ENCODE results near the gene ZNF764. TPM values are rescaled to one million over a fixed set of nuclear protein-coding genes. Genes with fewer than 3 reads are reported as not detected.
"Not testable (repeated sequence)": the region's sequence is repeated elsewhere in the genome, so short reads cannot be mapped to it uniquely, and the experiment has no call there.

The ZNF764 gene
- polyA plus RNA-seq, 1 donor (not counting 4 experiments of a cell fraction or from before 2014, with no cell fraction given), result 1.6 TPM

DNA sequence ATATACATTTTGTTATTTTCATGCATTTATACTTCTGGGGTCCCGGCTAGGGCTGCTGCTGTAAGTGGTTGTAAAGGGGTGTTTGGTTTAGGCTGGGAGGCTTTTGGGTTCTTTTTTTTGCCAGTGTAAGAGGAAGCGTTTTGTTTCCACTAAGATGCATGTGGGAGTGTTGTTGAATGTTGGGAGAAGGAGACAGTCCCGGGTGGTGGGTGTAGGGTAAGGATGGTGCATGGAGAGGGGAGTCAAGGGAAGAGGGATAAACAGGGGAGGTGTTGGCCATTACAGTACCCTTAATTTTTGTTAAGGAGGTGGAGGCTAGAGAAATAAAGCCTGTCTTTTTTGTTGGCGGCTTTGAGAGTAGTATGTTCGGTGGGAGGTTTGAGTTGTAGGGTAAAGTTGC is 15.1 kb downstream of the ZNF764 start:
- Histone ChIP-seq H3K36me3 (ENCODE audit: control insufficient read depth in 2 of 2, extremely low read depth in 1 of 2, insufficient read depth in 2 of 2, low read length in 2 of 2) (no peaks in the 10 kb centered on the region), H3K4me3 (ENCODE audit: control insufficient read depth in 2 of 3, extremely low read depth in 1 of 3, insufficient read depth in 2 of 3, low read depth in 1 of 3, low read length in 3 of 3) (no peak overlapping the region), H3K79me2 (ENCODE audit: control insufficient read depth, insufficient read depth, low read length) (no peaks in the 10 kb centered on the region), H4K20me1 (ENCODE audit: control insufficient read depth, extremely low read depth, insufficient read depth, low read length) (no peaks in the 10 kb centered on the region), H3K27me3 (ENCODE audit: control insufficient read depth, extremely low read depth, insufficient read depth, low read length) (no peaks in the 10 kb centered on the region), H3K9me3 (ENCODE audit: control insufficient read depth, low read depth, low read length) (no peaks in the 10 kb centered on the region), H3K27ac (ENCODE audit: control insufficient read depth, insufficient read depth, low read length) (no peak overlapping the region), H2AFZ (ENCODE audit: control insufficient read depth, low read length) (no peak overlapping the region), H3K4me1 (ENCODE audit: control insufficient read depth, extremely low read depth, insufficient read depth, low read length) (no peaks in the 10 kb centered on the region), H3K9ac (ENCODE audit: control insufficient read depth, extremely low read depth, insufficient read depth, low read length) (no peak overlapping the region), H3K4me2 (ENCODE audit: control insufficient read depth, extremely low read depth, insufficient read depth, low read depth, low read length) (no peak overlapping the region), H3K9me1 (ENCODE audit: control insufficient read depth, extremely low read depth, insufficient read depth, low read length) (no peaks in the 10 kb centered on the region)
- DNase-seq (ENCODE audit: low read depth, low spot score) (no peak), FAIRE-seq (no peak)
- no peak for TF ChIP-seq EZH2 (IDR thresholded peaks at IDR 0.05; ENCODE audit: low read length)
- TF ChIP-seq, protein P1, sequence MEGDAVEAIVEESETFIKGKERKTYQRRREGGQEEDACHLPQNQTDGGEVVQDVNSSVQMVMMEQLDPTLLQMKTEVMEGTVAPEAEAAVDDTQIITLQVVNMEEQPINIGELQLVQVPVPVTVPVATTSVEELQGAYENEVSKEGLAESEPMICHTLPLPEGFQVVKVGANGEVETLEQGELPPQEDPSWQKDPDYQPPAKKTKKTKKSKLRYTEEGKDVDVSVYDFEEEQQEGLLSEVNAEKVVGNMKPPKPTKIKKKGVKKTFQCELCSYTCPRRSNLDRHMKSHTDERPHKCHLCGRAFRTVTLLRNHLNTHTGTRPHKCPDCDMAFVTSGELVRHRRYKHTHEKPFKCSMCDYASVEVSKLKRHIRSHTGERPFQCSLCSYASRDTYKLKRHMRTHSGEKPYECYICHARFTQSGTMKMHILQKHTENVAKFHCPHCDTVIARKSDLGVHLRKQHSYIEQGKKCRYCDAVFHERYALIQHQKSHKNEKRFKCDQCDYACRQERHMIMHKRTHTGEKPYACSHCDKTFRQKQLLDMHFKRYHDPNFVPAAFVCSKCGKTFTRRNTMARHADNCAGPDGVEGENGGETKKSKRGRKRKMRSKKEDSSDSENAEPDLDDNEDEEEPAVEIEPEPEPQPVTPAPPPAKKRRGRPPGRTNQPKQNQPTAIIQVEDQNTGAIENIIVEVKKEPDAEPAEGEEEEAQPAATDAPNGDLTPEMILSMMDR (optimal IDR thresholded peaks at IDR 0.05 in 1 of 3, IDR thresholded peaks at IDR 0.05 in 1 of 3, conservative IDR thresholded peaks at IDR 0.05 in 1 of 3; ENCODE audit: extremely low read depth in 1 of 3, insufficient read depth in 2 of 3, low read length in 3 of 3), result no peak
- dilution Hi-C loops (cut with MboI; ENCODE audit: extremely low pct_ligation_motif_present, low sequenced_read_pairs), result no loop called here

DNA sequence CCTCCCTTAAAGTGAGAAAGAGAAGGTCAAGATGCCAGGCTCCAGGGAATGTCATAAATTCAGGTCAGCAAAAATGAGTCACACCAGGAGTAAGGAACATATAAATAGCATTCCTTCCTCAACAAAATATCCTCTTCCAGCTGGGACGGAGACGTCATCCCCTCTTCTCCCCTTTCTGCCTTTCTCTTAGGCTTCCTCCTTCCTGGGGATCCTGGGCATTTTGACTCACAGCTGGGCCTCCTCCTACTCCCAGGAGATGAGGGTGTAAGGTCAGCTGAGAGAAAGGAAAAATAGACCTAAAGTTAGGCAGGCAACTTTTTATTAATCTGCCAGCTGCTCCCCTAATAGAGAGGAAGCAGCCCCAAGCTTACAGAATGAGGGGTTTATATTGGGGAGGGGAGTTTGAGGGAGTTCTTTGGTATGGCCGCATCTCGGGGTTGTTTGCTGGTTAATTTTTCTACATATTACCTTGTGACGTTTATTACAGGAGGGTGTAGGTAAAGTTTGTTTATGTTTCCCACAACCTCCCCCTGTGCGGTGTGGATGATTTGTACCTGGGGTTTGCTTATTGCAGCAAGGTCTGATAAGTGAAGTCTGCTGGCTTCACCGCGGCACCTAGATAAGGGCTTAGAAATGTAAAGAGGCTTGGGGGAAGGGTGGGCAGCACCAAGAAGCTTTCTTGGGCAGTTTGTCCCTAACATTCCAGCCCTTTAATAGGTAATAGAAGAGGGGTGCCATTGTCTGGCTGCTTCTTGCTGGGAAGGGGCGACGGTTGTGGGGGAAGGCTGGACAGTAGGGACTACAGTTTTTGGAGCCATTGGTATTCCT is 16.5 kb downstream of the ZNF764 start:
- no peaks in the 10 kb centered on the region for H3K4me1 ChIP-seq (ENCODE audit: control insufficient read depth, extremely low read depth, insufficient read depth, low read length)
- H3K27me3 ChIP-seq (ENCODE audit: control insufficient read depth, extremely low read depth, insufficient read depth, low read length), result no peaks in the 10 kb centered on the region
- no peaks in the 10 kb centered on the region for H3K79me2 ChIP-seq (ENCODE audit: control insufficient read depth, insufficient read depth, low read length)
- FAIRE-seq, result no peak
- no peak overlapping the region for H3K27ac ChIP-seq (ENCODE audit: control insufficient read depth, insufficient read depth, low read length)
- H3K9me1 ChIP-seq (ENCODE audit: control insufficient read depth, extremely low read depth, insufficient read depth, low read length), result no peaks in the 10 kb centered on the region
- H2AFZ ChIP-seq (ENCODE audit: control insufficient read depth, low read length), result no peak overlapping the region
- DNase-seq (ENCODE audit: low read depth, low spot score), result no peak
- dilution Hi-C loops (cut with MboI; ENCODE audit: extremely low pct_ligation_motif_present, low sequenced_read_pairs), result no loop called here
- no peak overlapping the region for H3K9ac ChIP-seq (ENCODE audit: control insufficient read depth, extremely low read depth, insufficient read depth, low read length)
- no peak overlapping the region for H3K4me2 ChIP-seq (ENCODE audit: control insufficient read depth, extremely low read depth, insufficient read depth, low read depth, low read length)
- no peaks in the 10 kb centered on the region for H3K9me3 ChIP-seq (ENCODE audit: control insufficient read depth, low read depth, low read length)
- H4K20me1 ChIP-seq (ENCODE audit: control insufficient read depth, extremely low read depth, insufficient read depth, low read length), result no peaks in the 10 kb centered on the region
- no peak overlapping the region for H3K4me3 ChIP-seq (ENCODE audit: control insufficient read depth in 2 of 3, extremely low read depth in 1 of 3, insufficient read depth in 2 of 3, low read depth in 1 of 3, low read length in 3 of 3)
- no peaks in the 10 kb centered on the region for H3K36me3 ChIP-seq (ENCODE audit: control insufficient read depth in 2 of 2, extremely low read depth in 1 of 2, insufficient read depth in 2 of 2, low read length in 2 of 2)
- TF ChIP-seq, protein P1 (optimal IDR thresholded peaks at IDR 0.05 in 1 of 3, IDR thresholded peaks at IDR 0.05 in 1 of 3, conservative IDR thresholded peaks at IDR 0.05 in 1 of 3; ENCODE audit: extremely low read depth in 1 of 3, insufficient read depth in 2 of 3, low read length in 3 of 3), result no peak
- TF ChIP-seq EZH2 (IDR thresholded peaks at IDR 0.05; ENCODE audit: low read length), result no peak

DNA sequence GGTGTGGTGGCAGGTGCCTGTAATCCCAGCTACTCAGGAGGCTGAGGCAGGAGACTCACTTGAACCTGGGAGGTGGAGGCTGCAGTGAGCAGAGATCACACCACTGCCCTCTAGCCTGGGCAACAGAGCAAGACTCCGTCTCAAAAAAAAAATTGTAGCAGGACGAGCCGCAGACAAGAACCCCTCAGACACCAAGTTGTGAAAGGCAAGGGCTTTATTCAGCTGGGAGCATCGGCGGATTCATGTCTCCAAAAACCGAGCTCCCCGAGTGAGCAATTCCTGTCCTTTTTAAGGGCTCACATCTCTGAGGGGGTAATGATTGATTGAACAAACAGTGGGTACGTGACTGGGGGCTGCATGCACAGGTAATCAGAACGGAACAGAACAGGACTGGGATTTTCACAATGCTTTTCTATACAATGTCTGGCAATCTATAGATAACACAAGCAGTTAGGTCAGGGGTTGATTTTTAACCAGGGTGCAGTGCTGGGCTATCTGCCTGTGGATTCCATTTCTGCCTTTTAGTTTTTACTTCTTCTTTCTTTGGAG is 17.2 kb downstream of the ZNF764 start:
- H3K4me1 ChIP-seq (ENCODE audit: control insufficient read depth, extremely low read depth, insufficient read depth, low read length); H3K4me3 ChIP-seq (ENCODE audit: control insufficient read depth in 2 of 3, extremely low read depth in 1 of 3, insufficient read depth in 2 of 3, low read depth in 1 of 3, low read length in 3 of 3); H2AFZ ChIP-seq (ENCODE audit: control insufficient read depth, low read length); H3K9me3 ChIP-seq (ENCODE audit: control insufficient read depth, low read depth, low read length); dilution Hi-C loops (cut with MboI; ENCODE audit: extremely low pct_ligation_motif_present, low sequenced_read_pairs); H3K27me3 ChIP-seq (ENCODE audit: control insufficient read depth, extremely low read depth, insufficient read depth, low read length); H3K4me2 ChIP-seq (ENCODE audit: control insufficient read depth, extremely low read depth, insufficient read depth, low read depth, low read length); DNase-seq (ENCODE audit: low read depth, low spot score); H3K27ac ChIP-seq (ENCODE audit: control insufficient read depth, insufficient read depth, low read length); H3K9me1 ChIP-seq (ENCODE audit: control insufficient read depth, extremely low read depth, insufficient read depth, low read length); H3K36me3 ChIP-seq (ENCODE audit: control insufficient read depth in 2 of 2, extremely low read depth in 1 of 2, insufficient read depth in 2 of 2, low read length in 2 of 2); H3K79me2 ChIP-seq (ENCODE audit: control insufficient read depth, insufficient read depth, low read length); FAIRE-seq; H3K9ac ChIP-seq (ENCODE audit: control insufficient read depth, extremely low read depth, insufficient read depth, low read length); H4K20me1 ChIP-seq (ENCODE audit: control insufficient read depth, extremely low read depth, insufficient read depth, low read length): not testable (repeated sequence)
